ENCODE measurements around the gene OR2D3. TPM values are rescaled to one million over a fixed set of nuclear protein-coding genes. Genes with fewer than 3 reads are reported as not detected.
A peak's percentile ranks its signal among the peaks of the same experiment; 100 is the strongest.

The OR2D3 gene
- total RNA-seq, 4 donors from 2014 or later: not detected

- no peaks in the 10 kb centered on the region for H3K36me3 ChIP-seq
- no peaks in the 10 kb centered on the region for H3K27me3 ChIP-seq
- no peaks in the 10 kb centered on the region for H3K4me1 ChIP-seq
- no peak overlapping the region for H3K4me3 ChIP-seq
- 39 to 44% methylated on average over 2 of the region's 2 CpGs for WGBS, 2 donors
- TF ChIP-seq, protein P1, sequence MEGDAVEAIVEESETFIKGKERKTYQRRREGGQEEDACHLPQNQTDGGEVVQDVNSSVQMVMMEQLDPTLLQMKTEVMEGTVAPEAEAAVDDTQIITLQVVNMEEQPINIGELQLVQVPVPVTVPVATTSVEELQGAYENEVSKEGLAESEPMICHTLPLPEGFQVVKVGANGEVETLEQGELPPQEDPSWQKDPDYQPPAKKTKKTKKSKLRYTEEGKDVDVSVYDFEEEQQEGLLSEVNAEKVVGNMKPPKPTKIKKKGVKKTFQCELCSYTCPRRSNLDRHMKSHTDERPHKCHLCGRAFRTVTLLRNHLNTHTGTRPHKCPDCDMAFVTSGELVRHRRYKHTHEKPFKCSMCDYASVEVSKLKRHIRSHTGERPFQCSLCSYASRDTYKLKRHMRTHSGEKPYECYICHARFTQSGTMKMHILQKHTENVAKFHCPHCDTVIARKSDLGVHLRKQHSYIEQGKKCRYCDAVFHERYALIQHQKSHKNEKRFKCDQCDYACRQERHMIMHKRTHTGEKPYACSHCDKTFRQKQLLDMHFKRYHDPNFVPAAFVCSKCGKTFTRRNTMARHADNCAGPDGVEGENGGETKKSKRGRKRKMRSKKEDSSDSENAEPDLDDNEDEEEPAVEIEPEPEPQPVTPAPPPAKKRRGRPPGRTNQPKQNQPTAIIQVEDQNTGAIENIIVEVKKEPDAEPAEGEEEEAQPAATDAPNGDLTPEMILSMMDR (IDR thresholded peaks at IDR 0.05): no peak
- no peak for TF ChIP-seq POLR2A (IDR thresholded peaks at IDR 0.05)
- TF ChIP-seq EP300 (IDR thresholded peaks at IDR 0.05): no peak
- no peaks in the 10 kb centered on the region for H3K9me3 ChIP-seq
- no peak overlapping the region for H3K27ac ChIP-seq
- no peak for DNase-seq (ENCODE audit: low spot score in 2 of 2)
These were observed 1.1 kb upstream of the OR2D3 start for GRCh38 chr11:6919698-6920097.

DNA sequence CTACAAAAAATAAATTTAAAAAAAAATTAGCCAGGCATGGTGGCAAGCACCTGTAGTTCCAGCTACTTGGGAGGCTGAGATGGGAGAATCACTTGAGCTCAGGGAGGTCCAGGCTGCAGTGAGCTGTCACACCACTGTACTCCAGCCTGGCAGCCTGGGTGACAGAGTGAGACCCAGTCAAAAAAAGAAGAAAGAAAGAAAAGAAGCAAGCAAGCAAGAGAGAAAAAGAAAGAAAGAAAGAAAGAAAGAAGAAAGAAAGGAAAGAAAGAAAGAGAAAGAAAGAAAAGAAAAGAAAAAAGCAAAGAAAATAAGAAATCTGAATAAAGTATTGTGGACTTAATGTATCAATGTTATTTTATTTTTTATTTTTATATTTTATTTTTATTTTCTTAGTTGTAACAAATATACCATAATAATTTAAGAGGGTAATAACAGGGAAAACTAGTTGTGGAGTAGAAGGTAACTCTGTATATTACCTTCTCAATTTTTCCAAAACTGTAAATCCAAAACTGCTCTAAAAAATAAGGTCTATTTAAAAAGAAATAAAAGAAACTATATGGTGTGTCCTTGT, 4.3 kb downstream of the OR2D3 start:
- Histone ChIP-seq H3K9me3 (no peaks in the 10 kb centered on the region), H3K27ac (no peak overlapping the region), H3K36me3 (no peaks in the 10 kb centered on the region), H3K4me1 (peaks cover 0 to 14% (median 8%) of the 10 kb centered on the region in 4 donors), H3K27me3 (no peaks in the 10 kb centered on the region), H3K4me3 (no peak overlapping the region)
- DNase-seq (ENCODE audit: low spot score in 2 of 2): no peak
- TF ChIP-seq, protein P1 (IDR thresholded peaks at IDR 0.05): no peak
- TF ChIP-seq EP300 (IDR thresholded peaks at IDR 0.05): no peak
- no peak for TF ChIP-seq POLR2A (IDR thresholded peaks at IDR 0.05)

DNA sequence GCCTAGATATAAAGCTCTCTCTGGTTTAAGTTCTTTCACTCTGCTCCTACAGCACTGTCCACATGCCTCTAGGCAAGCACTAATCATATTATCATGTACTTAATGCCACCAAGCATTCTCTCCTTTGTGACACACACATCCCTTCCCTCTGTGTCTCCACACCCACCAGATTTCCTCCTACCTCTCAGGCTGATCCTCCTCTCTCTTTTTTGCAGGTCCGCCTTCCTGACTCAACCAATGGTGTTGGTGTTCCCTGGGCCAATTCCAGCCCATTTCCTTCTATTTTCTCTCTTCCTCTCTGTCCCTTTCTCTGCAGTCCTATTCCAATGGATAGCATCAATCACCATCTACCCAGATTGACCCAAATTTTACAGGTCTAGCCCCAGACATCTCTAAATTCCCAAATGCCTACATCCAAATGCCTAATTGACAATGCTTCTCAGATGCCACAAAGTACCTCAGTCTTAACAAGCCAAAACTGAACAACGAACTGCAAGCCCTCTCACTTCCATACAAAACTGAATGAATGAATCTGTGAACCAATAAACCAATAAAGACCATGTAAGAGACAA, 4.9 kb downstream of the OR2D3 start:
- Histone ChIP-seq H3K27ac (peak overlapping the region in 1 of 4 donors; percentile 35), H3K4me3 (peak overlapping the region; percentile 35 to 67 (median 56))
- WGBS, 2 donors: 48 to 76% methylated on average over 2 of the region's 2 CpGs

GRCh38 chr11:6926208-6927029, 5.6 kb downstream of the OR2D3 start, which contains the start of gene ZNF215:
ZNF215 (plus strand) TSS chr11:6926426; CDS start chr11:6932273, 5,847 bp downstream.
- H3K27me3 ChIP-seq: no peaks in the 10 kb centered on the region
- TF ChIP-seq, protein P1 (IDR thresholded peaks at IDR 0.05): no peak
- TF ChIP-seq POLR2A (IDR thresholded peaks at IDR 0.05): no peak
- peak; percentile 19 to 25 for DNase-seq (ENCODE audit: low spot score in 2 of 2)
- no peaks in the 10 kb centered on the region for H3K9me3 ChIP-seq
- H3K4me3 ChIP-seq: peak within 1 kb of the TSS; percentile 35 to 67 (median 56)
- H3K36me3 ChIP-seq: no peaks in the 10 kb centered on the region
- H3K4me1 ChIP-seq: peaks cover 0 to 14% (median 8%) of the 10 kb centered on the region in 4 donors
- 1% methylated on average over 50 to 59 of the region's 61 CpGs for WGBS, 2 donors
- peak within 1 kb of the TSS in 3 of 4 donors; percentile 26 to 52 (median 35) for H3K27ac ChIP-seq

More for the DNA sequence above, 4.9 kb downstream of the OR2D3 start:
- Histone ChIP-seq H3K9me3 (no peaks in the 10 kb centered on the region), H3K27me3 (no peaks in the 10 kb centered on the region), H3K36me3 (no peaks in the 10 kb centered on the region), H3K4me1 (peaks cover 0 to 14% (median 8%) of the 10 kb centered on the region in 4 donors)
- no peak for DNase-seq (ENCODE audit: low spot score in 2 of 2)
- TF ChIP-seq EP300 (IDR thresholded peaks at IDR 0.05) (no peak), POLR2A (IDR thresholded peaks at IDR 0.05) (no peak)
- TF ChIP-seq, protein P1 (IDR thresholded peaks at IDR 0.05): no peak
